NCI-H748 (cell line): ENCODE results near the gene CPA3.

Source experiments
- DNase-seq: peaks from one replicate; lab custom pipeline; 2025; ENCODE audit not compliant: unreplicated experiment; lab: John Stamatoyannopoulos, UW

The CPA3 gene

GRCh38 chr3:148914936-148915690 is 50.0 kb downstream of the CPA3 start:
- DNase-seq = no peak

DNA sequence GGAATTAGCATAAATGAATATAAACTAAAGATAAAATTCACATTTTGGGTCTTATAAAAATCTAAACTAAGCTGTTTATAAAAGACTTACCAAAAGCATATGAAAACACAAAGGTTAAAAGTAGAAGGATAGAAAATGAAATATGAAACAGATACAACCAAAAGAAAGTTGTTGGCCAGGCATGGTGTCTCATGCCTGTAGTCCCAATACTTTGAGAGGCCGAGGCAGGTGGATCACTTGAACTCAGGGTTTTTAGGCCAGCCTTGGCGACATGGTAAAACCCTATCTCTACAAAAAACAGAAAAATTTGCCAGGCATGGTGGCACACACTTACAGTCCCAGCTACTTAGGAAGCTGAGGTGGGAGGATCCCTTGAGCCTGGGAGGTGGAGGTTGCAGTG is 51.0 kb downstream of the CPA3 start:
- no peak for DNase-seq

GRCh38 chr3:148922467-148922866 is 57.4 kb downstream of the CPA3 start:
- DNase-seq = no peak

DNA sequence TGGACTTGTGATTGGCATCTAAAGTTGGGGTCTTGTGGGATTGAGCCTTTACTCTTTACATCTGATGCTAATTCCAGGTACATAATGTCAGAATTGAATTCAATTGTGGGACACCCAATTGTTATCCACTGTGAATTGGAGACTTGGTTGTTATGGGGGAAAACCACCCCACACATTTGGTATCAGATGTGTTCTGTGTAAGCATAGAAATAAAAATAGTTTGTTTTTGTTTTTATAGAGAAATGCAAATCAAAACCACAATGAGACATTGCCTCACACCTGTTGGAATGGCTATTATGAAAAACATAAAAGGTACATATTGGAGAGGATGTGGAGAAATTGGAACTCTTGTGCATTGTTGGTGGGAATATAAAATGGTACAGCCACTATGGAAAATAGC is 58.5 kb downstream of the CPA3 start:
- DNase-seq = no peak

- DNase-seq = no peak
Measured at GRCh38 chr3:148924562-148924961, 59.5 kb downstream of the CPA3 start.

GRCh38 chr3:148925845-148926244 is 60.7 kb downstream of the CPA3 start:
- DNase-seq = no peak

GRCh38 chr3:148930752-148931151 is 65.7 kb downstream of the CPA3 start:
- no peak for DNase-seq

DNA sequence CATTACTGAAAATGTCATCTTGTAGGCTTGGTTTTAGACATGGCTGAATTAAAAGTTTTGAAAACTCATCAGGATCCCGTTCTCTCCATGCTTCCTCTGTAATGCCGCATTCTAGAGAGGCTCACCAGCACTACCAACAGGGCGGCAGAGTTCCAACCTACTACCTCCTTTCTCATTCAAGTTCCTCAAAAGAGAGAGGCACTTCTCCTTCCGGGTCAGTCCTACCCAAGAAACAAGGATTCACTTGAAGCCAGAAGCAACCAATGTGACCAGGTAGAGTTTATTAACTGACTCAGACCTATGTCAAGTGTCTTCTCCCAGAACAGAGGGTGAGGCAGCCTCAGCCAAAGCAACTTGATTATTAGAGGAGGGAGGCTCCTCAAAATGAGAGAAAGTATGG is 66.5 kb downstream of the CPA3 start:
- DNase-seq = no peak

- no peak for DNase-seq
Measured at GRCh38 chr3:148932972-148933371, 67.9 kb downstream of the CPA3 start.

DNA sequence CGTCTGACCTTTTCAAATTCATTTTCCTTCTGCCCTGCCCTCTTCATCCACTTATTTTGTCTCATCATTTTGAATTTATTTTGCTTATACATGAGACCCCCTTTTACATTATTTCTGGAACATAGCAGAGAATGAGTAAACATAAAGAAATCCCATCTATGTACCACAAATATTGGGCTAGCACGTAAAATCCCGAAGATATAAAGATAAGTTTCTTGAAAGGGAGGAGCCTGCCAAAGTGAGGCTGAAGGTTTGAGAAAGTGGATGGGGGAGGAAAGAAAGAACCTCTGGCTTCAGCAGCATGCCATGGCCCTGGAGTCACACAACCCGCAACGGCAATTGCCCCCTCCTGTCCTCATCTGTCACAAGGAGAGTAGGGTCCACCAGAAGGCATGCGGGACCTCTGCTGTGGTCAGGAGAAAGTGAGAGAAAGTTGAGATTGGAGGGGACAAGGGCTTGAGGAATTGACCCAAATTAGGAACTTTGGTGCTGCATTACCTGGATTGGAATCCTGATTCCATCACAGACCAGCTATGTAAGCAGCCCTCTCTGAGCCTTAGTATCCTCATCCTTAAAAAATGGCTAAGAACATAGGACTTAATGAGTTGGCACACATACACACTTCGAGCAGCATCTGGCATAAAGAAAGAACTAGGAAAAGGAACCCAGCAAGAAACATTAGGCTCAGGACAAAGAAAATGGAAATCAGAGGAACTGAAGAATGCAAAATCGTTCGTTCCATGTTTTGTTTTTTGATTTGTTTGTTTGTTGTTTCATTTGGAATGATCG is 72.6 kb downstream of the CPA3 start:
- no peak for DNase-seq

GRCh38 chr3:148938306-148938705 is 73.2 kb downstream of the CPA3 start:
- DNase-seq = no peak

DNA sequence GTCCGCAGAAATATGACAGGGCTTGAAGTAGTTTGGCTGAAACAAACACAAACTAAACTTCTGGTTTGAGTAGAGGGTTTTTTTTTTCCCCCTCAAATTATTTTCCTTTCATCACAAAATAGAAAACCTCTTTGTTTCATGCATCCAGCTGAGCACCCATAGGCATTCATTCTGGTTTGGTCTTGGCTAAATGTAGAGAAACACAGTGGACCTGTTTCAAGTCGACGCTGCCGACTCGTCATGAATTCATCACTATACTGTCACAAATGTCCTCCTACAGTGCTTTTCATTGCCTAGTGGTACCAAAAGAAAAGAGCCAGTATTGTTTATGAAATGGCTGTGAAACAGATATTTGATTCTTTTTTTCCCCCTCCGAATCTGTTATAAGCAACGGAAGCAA is 73.8 kb downstream of the CPA3 start:
- DNase-seq = no peak

DNA sequence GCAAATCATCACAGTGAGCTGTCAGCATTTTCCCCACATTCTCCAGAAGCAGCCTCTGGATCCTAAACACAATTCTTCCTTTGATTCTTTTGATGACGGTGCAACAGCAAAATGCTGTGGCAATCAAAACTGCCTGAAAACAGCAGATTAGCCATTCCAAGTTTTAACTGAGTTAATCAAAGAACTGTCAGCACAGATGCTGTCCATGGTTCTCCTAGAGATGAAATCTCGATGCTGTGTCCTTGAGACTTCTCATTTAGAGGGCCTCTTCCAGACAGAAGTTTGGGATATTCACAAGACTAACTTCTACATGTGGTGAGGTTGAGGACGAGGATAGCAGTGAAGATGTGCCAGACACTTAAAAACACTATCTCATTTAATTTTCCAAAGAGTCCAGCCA is 75.9 kb downstream of the CPA3 start:
- no peak for DNase-seq

GRCh38 chr3:148943506-148944205 is 78.6 kb downstream of the CPA3 start:
- DNase-seq = peak; percentile 72

DNA sequence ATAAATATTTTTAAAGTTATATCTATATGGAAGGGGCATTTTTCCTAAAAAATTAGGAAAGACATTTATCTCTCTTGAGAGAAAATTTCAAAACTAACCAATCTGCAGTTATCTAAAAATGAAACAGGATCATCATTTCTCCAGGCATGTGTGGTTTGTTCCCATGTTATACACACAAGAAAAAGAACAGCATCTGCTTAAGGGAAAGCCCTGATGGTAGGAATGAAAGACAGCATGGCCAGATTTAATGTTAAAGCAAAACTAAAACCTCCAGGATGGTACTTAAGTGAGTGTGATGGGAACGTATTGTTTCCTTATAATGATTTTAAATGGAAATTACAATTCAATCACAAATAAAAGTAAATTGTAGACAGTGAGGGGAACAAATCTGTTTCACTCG is 80.0 kb downstream of the CPA3 start:
- no peak for DNase-seq
